Measurements from ENCODE around the gene SINHCAF. TPM values are rescaled to one million over a fixed set of nuclear protein-coding genes. Genes with fewer than 3 reads are reported as not detected.

The SINHCAF gene
- total RNA-seq, 4 donors from 2014 or later = 24.0 to 111 (median 55.2) TPM

DNA sequence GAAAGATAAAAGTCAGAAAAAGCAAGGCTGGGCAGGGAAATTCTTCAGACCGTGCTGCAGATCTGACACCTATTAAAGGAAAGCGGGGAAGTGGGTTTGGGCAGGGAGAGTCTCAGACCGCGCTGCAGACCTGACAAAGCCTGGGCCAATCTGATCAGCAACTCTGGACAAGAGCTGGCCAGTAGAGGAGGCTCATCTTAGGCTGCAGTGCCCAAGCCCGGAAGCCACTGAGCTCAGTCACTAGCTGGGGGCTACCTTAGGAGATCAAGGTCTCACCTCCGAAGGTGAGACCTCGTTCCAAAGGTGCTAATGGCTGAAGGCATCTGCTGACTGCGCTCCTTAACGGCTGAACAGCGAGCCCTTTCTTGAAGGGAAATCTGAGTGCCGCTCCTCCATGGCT is 60.2 kb downstream of the SINHCAF start:
- no peaks in the 10 kb centered on the region for H3K27me3 ChIP-seq
- intact Hi-C loops (cut with DNase I) = loop anchor here (5.0 kb wide), 1 partner anchor 418 kb away; no protein-coding TSS in a partner anchor
- 67 to 71% methylated on average over 8 to 11 of the region's 11 CpGs for WGBS, 2 donors

DNA sequence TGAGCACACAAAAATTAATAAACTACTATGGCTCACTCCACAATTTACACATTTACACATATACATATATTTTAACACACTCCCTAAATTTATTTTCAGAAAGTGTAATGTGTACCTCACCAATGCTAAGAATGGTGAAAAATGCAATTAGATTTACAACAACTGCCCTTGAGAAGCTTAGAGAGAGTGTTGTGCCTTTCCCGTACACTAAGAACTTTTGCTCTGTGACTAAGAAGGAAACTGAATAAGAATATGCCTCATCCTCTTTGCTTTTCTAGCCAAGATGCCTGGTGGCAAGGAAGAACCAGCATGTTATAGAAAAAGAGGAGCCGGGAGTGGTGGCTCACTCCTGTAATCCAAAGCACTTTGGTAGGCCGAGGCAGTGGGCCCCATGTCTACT is 62.3 kb downstream of the SINHCAF start:
- TF ChIP-seq, protein P1, sequence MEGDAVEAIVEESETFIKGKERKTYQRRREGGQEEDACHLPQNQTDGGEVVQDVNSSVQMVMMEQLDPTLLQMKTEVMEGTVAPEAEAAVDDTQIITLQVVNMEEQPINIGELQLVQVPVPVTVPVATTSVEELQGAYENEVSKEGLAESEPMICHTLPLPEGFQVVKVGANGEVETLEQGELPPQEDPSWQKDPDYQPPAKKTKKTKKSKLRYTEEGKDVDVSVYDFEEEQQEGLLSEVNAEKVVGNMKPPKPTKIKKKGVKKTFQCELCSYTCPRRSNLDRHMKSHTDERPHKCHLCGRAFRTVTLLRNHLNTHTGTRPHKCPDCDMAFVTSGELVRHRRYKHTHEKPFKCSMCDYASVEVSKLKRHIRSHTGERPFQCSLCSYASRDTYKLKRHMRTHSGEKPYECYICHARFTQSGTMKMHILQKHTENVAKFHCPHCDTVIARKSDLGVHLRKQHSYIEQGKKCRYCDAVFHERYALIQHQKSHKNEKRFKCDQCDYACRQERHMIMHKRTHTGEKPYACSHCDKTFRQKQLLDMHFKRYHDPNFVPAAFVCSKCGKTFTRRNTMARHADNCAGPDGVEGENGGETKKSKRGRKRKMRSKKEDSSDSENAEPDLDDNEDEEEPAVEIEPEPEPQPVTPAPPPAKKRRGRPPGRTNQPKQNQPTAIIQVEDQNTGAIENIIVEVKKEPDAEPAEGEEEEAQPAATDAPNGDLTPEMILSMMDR (IDR thresholded peaks at IDR 0.05) = no peak
- no peak for TF ChIP-seq POLR2A (IDR thresholded peaks at IDR 0.05)
- 87 to 89% methylated on average over 3 of the region's 3 CpGs for WGBS, 2 donors
- Histone ChIP-seq H3K27ac (no peak overlapping the region), H3K27me3 (no peaks in the 10 kb centered on the region), H3K9me3 (no peaks in the 10 kb centered on the region), H3K36me3 (no peaks in the 10 kb centered on the region), H3K4me3 (replicated peaks in 1 of 3) (no peak overlapping the region), H3K4me1 (no peaks in the 10 kb centered on the region)
- intact Hi-C loops (cut with DNase I) = no loop called here
- DNase-seq = no peak

More for the DNA sequence above, 60.2 kb downstream of the SINHCAF start:
- TF ChIP-seq, protein P1 (IDR thresholded peaks at IDR 0.05) = no peak
- no peak for TF ChIP-seq POLR2A (IDR thresholded peaks at IDR 0.05)
- Histone ChIP-seq H3K4me3 (replicated peaks in 1 of 3) (no peak overlapping the region), H3K9me3 (no peaks in the 10 kb centered on the region), H3K36me3 (no peaks in the 10 kb centered on the region), H3K27ac (no peak overlapping the region), H3K4me1 (no peaks in the 10 kb centered on the region)
- no peak for DNase-seq

DNA sequence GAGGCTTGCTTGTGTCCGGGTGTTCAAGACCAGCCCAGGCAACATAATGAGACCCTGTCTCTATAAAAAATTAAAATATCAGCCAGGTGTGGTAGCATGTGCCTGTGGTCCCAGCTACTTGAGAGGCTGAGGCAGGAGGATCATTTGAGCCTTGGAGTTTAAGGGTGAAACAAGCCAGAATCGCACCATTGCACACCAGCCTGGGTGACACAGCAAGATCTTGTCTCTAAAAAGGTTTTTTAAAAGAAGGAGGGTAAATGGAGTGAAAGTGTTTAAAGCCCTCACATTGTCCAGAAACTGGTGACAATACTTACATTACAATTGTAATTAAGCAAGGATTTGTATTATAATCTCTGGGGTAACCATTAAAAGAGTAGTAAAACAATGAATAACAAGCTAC is 64.2 kb downstream of the SINHCAF start:
- intact Hi-C loops (cut with DNase I) = no loop called here
- H3K4me1 ChIP-seq = no peaks in the 10 kb centered on the region
- 96 to 97% methylated on average over 2 of the region's 2 CpGs for WGBS, 2 donors
- H3K4me3 ChIP-seq (replicated peaks in 1 of 3) = no peak overlapping the region
- no peaks in the 10 kb centered on the region for H3K36me3 ChIP-seq
- no peak for DNase-seq
- H3K27me3 ChIP-seq = no peaks in the 10 kb centered on the region
- no peaks in the 10 kb centered on the region for H3K9me3 ChIP-seq
- TF ChIP-seq, protein P1 (IDR thresholded peaks at IDR 0.05) = no peak
- TF ChIP-seq POLR2A (IDR thresholded peaks at IDR 0.05) = no peak
- no peak overlapping the region for H3K27ac ChIP-seq

DNA sequence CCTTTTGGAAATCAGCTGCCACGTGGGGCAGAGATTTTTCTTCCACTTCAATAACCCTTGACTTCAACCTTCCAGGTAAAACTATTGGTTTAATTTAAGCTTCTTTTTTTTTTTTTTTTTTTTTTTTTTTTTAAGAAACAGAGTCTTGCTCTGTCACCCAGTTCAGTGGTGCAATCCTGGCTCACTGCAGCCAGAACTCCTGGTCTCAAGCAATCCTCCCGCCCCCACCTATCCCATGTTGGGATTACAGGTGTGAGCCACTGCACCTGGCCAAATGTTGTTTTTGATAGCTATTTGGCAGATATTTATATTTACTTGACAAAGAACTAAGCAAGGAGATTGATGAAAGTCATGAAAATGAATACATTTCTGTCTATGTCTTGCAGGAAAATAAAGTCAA is 65.1 kb downstream of the SINHCAF start:
- H3K4me1 ChIP-seq = no peaks in the 10 kb centered on the region
- intact Hi-C loops (cut with DNase I) = no loop called here
- no peak overlapping the region for H3K4me3 ChIP-seq (replicated peaks in 1 of 3)
- DNase-seq = no peak
- no peaks in the 10 kb centered on the region for H3K27me3 ChIP-seq
- TF ChIP-seq, protein P1 (IDR thresholded peaks at IDR 0.05) = no peak
- 64 to 85% methylated on average over 2 of the region's 2 CpGs for WGBS, 2 donors
- H3K27ac ChIP-seq = no peak overlapping the region
- no peaks in the 10 kb centered on the region for H3K9me3 ChIP-seq
- H3K36me3 ChIP-seq = no peaks in the 10 kb centered on the region

DNA sequence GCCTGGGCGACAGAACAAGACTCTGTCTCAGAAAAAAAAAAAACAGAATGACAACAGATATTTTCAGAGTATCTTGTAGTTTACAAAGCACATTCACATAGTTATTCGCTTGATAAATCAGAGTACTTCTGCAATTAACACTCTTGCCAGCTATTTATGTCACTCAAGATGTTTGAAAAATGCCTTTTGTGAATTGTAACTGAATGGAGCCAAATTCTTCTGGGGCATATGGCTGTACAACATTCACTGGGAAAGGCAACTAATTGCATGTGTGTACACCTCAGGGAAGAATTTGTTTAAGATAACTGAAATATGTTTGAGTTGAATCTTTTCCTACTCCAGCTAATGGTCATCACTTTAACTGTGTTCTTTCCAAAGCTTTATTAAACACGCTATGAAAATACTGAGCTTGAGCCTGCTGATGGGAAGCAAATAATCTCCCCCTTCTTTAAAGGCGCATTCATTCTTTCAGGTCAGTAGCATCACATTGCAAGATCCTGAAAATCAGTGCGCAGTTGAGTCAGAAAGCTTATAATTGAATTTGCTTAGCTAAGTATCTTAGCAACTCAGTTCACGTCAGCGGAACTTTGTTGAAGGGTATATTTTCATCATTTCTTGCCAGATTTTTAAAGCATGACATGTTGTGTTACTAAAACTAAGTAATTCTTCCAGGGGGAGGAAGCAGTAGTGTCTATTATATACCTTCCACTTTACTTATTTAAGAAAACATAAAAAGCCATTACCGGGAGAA is 66.6 kb downstream of the SINHCAF start:
- Histone ChIP-seq H3K27ac (no peak overlapping the region), H3K4me3 (replicated peaks in 1 of 3) (no peak overlapping the region), H3K36me3 (no peaks in the 10 kb centered on the region), H3K27me3 (no peaks in the 10 kb centered on the region), H3K4me1 (no peaks in the 10 kb centered on the region), H3K9me3 (no peaks in the 10 kb centered on the region)
- WGBS, 2 donors = 82 to 85% methylated on average over 8 of the region's 8 CpGs
- intact Hi-C loops (cut with DNase I) = no loop called here
- TF ChIP-seq POLR2A (IDR thresholded peaks at IDR 0.05) = no peak
- TF ChIP-seq, protein P1 (IDR thresholded peaks at IDR 0.05) = no peak
- no peak for DNase-seq
